ENCODE data around the gene KRT32. TPM values are rescaled to one million over a fixed set of nuclear protein-coding genes. Genes with fewer than 3 reads are reported as not detected.

KRT32 gene
- total RNA-seq, 1 experiment from 2014 or later = 0.42 TPM

- TF ChIP-seq CBX3 (IDR thresholded peaks at IDR 0.05; ENCODE audit: low read depth) = no peak
- no peak for TF ChIP-seq CTCF (IDR thresholded peaks at IDR 0.05 in 2 of 3, conservative IDR thresholded peaks at IDR 0.05 in 1 of 3; ENCODE audit: borderline replicate concordance in 1 of 3, insufficient read depth in 1 of 3, low read depth in 2 of 3, low read length in 2 of 3)
- no peak for TF ChIP-seq SRF (IDR thresholded peaks at IDR 0.05; ENCODE audit: low read depth)
- no peak for TF ChIP-seq EGR1 (IDR thresholded peaks at IDR 0.05; ENCODE audit: low read depth)
- TF ChIP-seq CEBPB (IDR thresholded peaks at IDR 0.05; ENCODE audit: low read depth) = no peak
Measured at GRCh38 chr17:41476866-41477815, 10.0 kb upstream of the KRT32 start (continued).

GRCh38 chr17:41475421-41475820, 8.2 kb upstream of the KRT32 start:
- RAD21 ChIA-PET (ENCODE audit: low non-redundant PET in 1 of 2, low total read pairs in 2 of 2, uncharacterized antibody in 2 of 2, unreplicated experiment in 2 of 2) = no interaction called here
- no TSS peak for BruUV-seq (replicated peaks)
- POLR2A ChIA-PET = no interaction called here
- intact Hi-C loops (cut with micrococcal nuclease) = no loop called here
- no peak overlapping the region for H3K4me2 ChIP-seq (ENCODE audit: low read length)
- CTCF ChIA-PET = no interaction called here
- H3K27ac ChIP-seq (ENCODE audit: low read depth, low read length) = no peak overlapping the region
- no peaks in the 10 kb centered on the region for H3K27me3 ChIP-seq (ENCODE audit: insufficient read depth, low read length)
- no peaks in the 10 kb centered on the region for H3K79me2 ChIP-seq (ENCODE audit: insufficient read depth, low read length)
- no peak overlapping the region for H3K4me3 ChIP-seq (replicated peaks in 1 of 2; ENCODE audit: low read depth in 1 of 2, low read length in 2 of 2)
- TF ChIP-seq ZFX (IDR thresholded peaks at IDR 0.05) (no peak), ZNF274 (IDR thresholded peaks at IDR 0.05; ENCODE audit: low read depth, low read length) (no peak), CEBPB (IDR thresholded peaks at IDR 0.05; ENCODE audit: low read depth) (no peak), EZH2phosphoT487 (IDR thresholded peaks at IDR 0.05; ENCODE audit: borderline replicate concordance) (no peak)
- H3K9me3 ChIP-seq (ENCODE audit: control insufficient read depth in 1 of 2, insufficient read depth in 1 of 2, low read depth in 1 of 2, low read length in 2 of 2) = no peaks in the 10 kb centered on the region
- H3K9me2 ChIP-seq (ENCODE audit: insufficient read depth) = no peaks in the 10 kb centered on the region
- no peak overlapping the region for H2AFZ ChIP-seq (ENCODE audit: low read depth, low read length, poor library complexity, severe bottlenecking)
- DNase-seq (ENCODE audit: low read depth, low spot score) (no peak), ATAC-seq (no peak)
- no peaks in the 10 kb centered on the region for H3K36me3 ChIP-seq (ENCODE audit: control insufficient read depth in 1 of 2, insufficient read depth in 2 of 2, low read length in 2 of 2)
- H3K9ac ChIP-seq (ENCODE audit: low read length) = no peak overlapping the region
- H4K20me1 ChIP-seq (ENCODE audit: insufficient read depth) = no peaks in the 10 kb centered on the region
- H3K4me1 ChIP-seq (ENCODE audit: control insufficient read depth in 1 of 2, insufficient read depth in 2 of 2, low read length in 2 of 2) = no peaks in the 10 kb centered on the region
